NCI-H1694 (cell line): ENCODE data around the gene ALDH3A1.

ENCODE experiments used
- DNase-seq: peaks from one replicate; lab custom pipeline; 2025; lab: John Stamatoyannopoulos, UW

Gene ALDH3A1

GRCh38 chr17:19718613-19719354 lies 29.3 kb downstream of the ALDH3A1 start:
- DNase-seq: peak; percentile 15

GRCh38 chr17:19718041-19718612 lies 30.0 kb downstream of the ALDH3A1 start:
- DNase-seq: no peak

- DNase-seq: no peak
These were observed 30.6 kb downstream of the ALDH3A1 start for GRCh38 chr17:19717411-19717908.

GRCh38 chr17:19717031-19717360 lies 31.1 kb downstream of the ALDH3A1 start:
- no peak for DNase-seq

- DNase-seq: no peak
These were observed 31.7 kb downstream of the ALDH3A1 start, which contains the start of gene SLC47A2 for GRCh38 chr17:19716108-19717030. TSS of gene SLC47A2 (minus strand) at chr17:19716584. CDS start at chr17:19716555, 29 bp downstream.

- DNase-seq: no peak
These were observed 33.3 kb downstream of the ALDH3A1 start for GRCh38 chr17:19714542-19715411.

- DNase-seq: no peak
These were observed 34.2 kb downstream of the ALDH3A1 start for GRCh38 chr17:19713901-19714361.

GRCh38 chr17:19713462-19713861 lies 34.6 kb downstream of the ALDH3A1 start:
- DNase-seq: no peak

GRCh38 chr17:19712436-19713004 lies 35.6 kb downstream of the ALDH3A1 start:
- DNase-seq: no peak

- no peak for DNase-seq
These were observed 38.3 kb downstream of the ALDH3A1 start for GRCh38 chr17:19709841-19710240.

GRCh38 chr17:19708431-19709175 lies 39.5 kb downstream of the ALDH3A1 start:
- DNase-seq: no peak

- DNase-seq: no peak
These were observed 40.3 kb downstream of the ALDH3A1 start for GRCh38 chr17:19707728-19708221.

- peak; percentile 90 for DNase-seq
These were observed 41.0 kb downstream of the ALDH3A1 start for GRCh38 chr17:19706791-19707727.

GRCh38 chr17:19705771-19706770 lies 42.0 kb downstream of the ALDH3A1 start:
- peak; percentile 26 for DNase-seq

- DNase-seq: no peak
These were observed 42.9 kb downstream of the ALDH3A1 start for GRCh38 chr17:19705201-19705600.

GRCh38 chr17:19703828-19704613 lies 44.1 kb downstream of the ALDH3A1 start:
- no peak for DNase-seq
